ENCODE measurements around the gene LGALS1.

GRCh38 chr22:37629928-37630327 is 45.5 kb upstream of the LGALS1 start:
- TF ChIP-seq POLR2A (IDR thresholded peaks at IDR 0.05; ENCODE audit: low read depth, low read length) = no peak
- TF ChIP-seq POLR2AphosphoS5 (IDR thresholded peaks at IDR 0.05; ENCODE audit: low read depth, low read length) = no peak
- TF ChIP-seq POU2F2 (IDR thresholded peaks at IDR 0.05; ENCODE audit: low read depth, low read length) = no peak
- no peak for TF ChIP-seq TAF1 (IDR thresholded peaks at IDR 0.05; ENCODE audit: low read depth, low read length)
- no peak for TF ChIP-seq PAX5 (IDR thresholded peaks at IDR 0.05; ENCODE audit: insufficient read depth, low read length, severe bottlenecking)
- TF ChIP-seq SPI1 (IDR thresholded peaks at IDR 0.05; ENCODE audit: low read depth, low read length) = no peak
